Measurements from ENCODE around the gene ZBTB34. TPM values are rescaled to one million over a fixed set of nuclear protein-coding genes. Genes with fewer than 3 reads are reported as not detected.

The ZBTB34 gene
- total and polyA plus RNA-seq, 4 donors, result 2.1 to 12.4 (median 6.4) TPM

- ATAC-seq (ENCODE audit: low FRiP score) (no peak), DNase-seq (no peak)
- intact Hi-C loops (cut with DNase I), result no loop called here
- WGBS, 2 donors, result 46 to 62% methylated on average over 2 to 3 of the region's 3 CpGs
- H3K9me3 ChIP-seq (ENCODE audit: control insufficient read depth, low read length), result no peaks in the 10 kb centered on the region
- H3K4me1 ChIP-seq (ENCODE audit: control insufficient read depth in 1 of 2, insufficient read depth in 2 of 2, low read length in 2 of 2), result no peaks in the 10 kb centered on the region
- H3K4me3 ChIP-seq (ENCODE audit: low read length in 2 of 2), result no peak overlapping the region
- H3K27me3 ChIP-seq (ENCODE audit: control insufficient read depth in 1 of 2, insufficient read depth in 2 of 2, low read length in 1 of 2), result no peaks in the 10 kb centered on the region
- no peak overlapping the region for H3K27ac ChIP-seq (ENCODE audit: low read depth in 1 of 2, low read length in 2 of 2)
- no peaks in the 10 kb centered on the region for H3K36me3 ChIP-seq (ENCODE audit: control insufficient read depth in 1 of 2, insufficient read depth in 2 of 2, low read length in 1 of 2)
Measured at GRCh38 chr9:126852086-126852688, 8.3 kb upstream of the ZBTB34 start.

DNA sequence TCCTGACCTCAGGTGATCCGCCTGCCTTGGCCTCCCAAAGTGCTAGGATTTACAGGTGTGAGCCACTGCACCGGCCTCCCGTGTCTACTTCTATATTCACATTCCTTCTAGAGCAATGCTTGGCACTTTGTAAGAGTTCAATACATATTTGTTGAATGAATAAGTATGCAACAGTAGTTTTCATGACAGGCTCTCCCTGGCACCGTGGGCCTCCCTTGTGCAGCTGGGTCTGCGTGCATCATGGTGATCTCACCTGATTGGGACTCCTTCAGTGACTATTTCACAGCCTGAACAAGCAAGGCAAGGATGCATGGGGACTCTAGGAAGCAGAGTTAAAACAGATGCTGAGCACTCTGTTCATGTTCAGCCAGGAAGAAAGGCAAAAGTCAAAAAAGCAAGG, 6.8 kb upstream of the ZBTB34 start:
- H3K4me1 ChIP-seq (ENCODE audit: control insufficient read depth in 1 of 2, insufficient read depth in 2 of 2, low read length in 2 of 2), result no peaks in the 10 kb centered on the region
- intact Hi-C loops (cut with DNase I), result no loop called here
- H3K27me3 ChIP-seq (ENCODE audit: control insufficient read depth in 1 of 2, insufficient read depth in 2 of 2, low read length in 1 of 2), result no peaks in the 10 kb centered on the region
- H3K4me3 ChIP-seq (ENCODE audit: low read length in 2 of 2), result no peak overlapping the region
- no peak for ATAC-seq (ENCODE audit: low FRiP score)
- H3K36me3 ChIP-seq (ENCODE audit: control insufficient read depth in 1 of 2, insufficient read depth in 2 of 2, low read length in 1 of 2), result no peaks in the 10 kb centered on the region
- WGBS, 2 donors, result 59 to 74% methylated on average over 5 of the region's 5 CpGs
- no peak for DNase-seq
- H3K9me3 ChIP-seq (ENCODE audit: control insufficient read depth, low read length), result no peaks in the 10 kb centered on the region
- no peak overlapping the region for H3K27ac ChIP-seq (ENCODE audit: low read depth in 1 of 2, low read length in 2 of 2)

GRCh38 chr9:126854734-126855133, 5.7 kb upstream of the ZBTB34 start:
- WGBS, 2 donors, result 44 to 47% methylated on average over 7 of the region's 7 CpGs
- ATAC-seq (ENCODE audit: low FRiP score), result no peak
- intact Hi-C loops (cut with DNase I), result no loop called here

DNA sequence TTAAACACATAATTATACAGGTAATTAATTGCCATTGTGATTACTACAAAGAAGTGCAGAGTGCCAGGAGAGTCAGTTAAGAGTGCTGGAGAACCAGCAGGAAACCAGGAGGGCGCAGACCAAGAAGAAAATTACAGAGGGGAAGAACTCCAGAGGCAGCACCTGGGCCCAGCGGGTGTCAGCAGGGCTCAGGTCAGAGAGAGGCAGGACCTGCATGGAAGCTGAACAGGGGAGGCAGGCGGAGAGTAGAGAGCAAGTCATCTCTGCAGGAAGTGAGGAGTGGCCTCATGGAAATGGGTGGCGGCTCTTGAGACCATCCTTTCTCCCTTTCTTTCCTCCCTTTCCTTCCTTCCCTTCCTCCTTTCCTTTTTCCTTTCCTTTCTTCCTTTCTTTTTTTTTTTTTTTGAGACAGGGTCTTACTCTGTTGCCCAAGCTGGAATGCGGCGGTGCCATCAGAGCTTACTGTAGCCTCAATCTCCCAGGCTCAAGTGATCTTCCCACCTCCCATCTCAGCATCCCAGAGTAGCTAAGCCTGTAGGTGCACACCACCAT, 4.0 kb upstream of the ZBTB34 start:
- no peak for DNase-seq
- WGBS, 2 donors, result 84 to 93% methylated on average over 6 of the region's 6 CpGs
- intact Hi-C loops (cut with DNase I), result no loop called here
- Histone ChIP-seq H3K36me3 (ENCODE audit: control insufficient read depth in 1 of 2, insufficient read depth in 2 of 2, low read length in 1 of 2) (no peaks in the 10 kb centered on the region), H3K27ac (ENCODE audit: low read depth in 1 of 2, low read length in 2 of 2) (no peak overlapping the region), H3K4me1 (ENCODE audit: control insufficient read depth in 1 of 2, insufficient read depth in 2 of 2, low read length in 2 of 2) (no peaks in the 10 kb centered on the region), H3K4me3 (ENCODE audit: low read length in 2 of 2) (no peak overlapping the region), H3K27me3 (ENCODE audit: control insufficient read depth in 1 of 2, insufficient read depth in 2 of 2, low read length in 1 of 2) (no peaks in the 10 kb centered on the region), H3K9me3 (ENCODE audit: control insufficient read depth, low read length) (no peaks in the 10 kb centered on the region)
- no peak for ATAC-seq (ENCODE audit: low FRiP score)

More at GRCh38 chr9:126854734-126855133, 5.7 kb upstream of the ZBTB34 start:
- Histone ChIP-seq H3K27ac (ENCODE audit: low read depth in 1 of 2, low read length in 2 of 2) (no peak overlapping the region), H3K27me3 (ENCODE audit: control insufficient read depth in 1 of 2, insufficient read depth in 2 of 2, low read length in 1 of 2) (no peaks in the 10 kb centered on the region), H3K4me3 (ENCODE audit: low read length in 2 of 2) (no peak overlapping the region), H3K36me3 (ENCODE audit: control insufficient read depth in 1 of 2, insufficient read depth in 2 of 2, low read length in 1 of 2) (no peaks in the 10 kb centered on the region), H3K4me1 (ENCODE audit: control insufficient read depth in 1 of 2, insufficient read depth in 2 of 2, low read length in 2 of 2) (no peaks in the 10 kb centered on the region), H3K9me3 (ENCODE audit: control insufficient read depth, low read length) (no peaks in the 10 kb centered on the region)
- DNase-seq, result no peak

DNA sequence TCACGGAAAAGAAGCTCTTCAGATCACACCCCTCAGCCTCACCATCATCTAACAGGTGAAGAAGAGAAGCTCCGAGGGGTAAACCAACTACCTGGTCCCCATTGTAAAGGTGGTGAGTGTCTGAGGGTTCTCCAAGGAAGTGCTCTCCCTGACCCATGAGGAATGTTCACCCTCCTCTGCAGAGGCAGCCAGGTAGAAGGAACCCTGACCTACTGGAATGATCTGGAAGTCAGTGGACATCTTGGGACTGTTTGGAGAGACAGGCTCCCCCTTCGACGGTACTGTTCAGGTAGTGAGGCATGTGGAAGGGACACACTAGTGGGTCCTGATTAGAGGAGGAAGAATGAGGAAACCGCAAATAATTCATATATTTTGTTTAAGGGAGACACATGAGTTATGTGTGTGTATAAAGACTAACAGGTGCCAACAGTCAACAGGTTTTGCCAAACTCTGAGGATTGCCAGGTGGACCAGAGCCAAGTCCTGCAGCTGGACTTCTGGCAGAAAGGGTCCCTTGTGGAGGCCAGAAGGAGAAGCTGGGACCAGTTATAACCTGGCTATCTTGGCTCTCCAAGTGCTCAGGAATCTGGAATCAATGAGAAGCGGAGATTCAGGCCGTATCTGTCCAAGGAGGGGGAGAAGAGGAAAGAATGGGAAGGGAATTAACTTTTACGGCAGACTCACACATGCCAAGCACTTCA, 3.0 kb upstream of the ZBTB34 start:
- no peaks in the 10 kb centered on the region for H3K9me3 ChIP-seq (ENCODE audit: control insufficient read depth, low read length)
- no peak overlapping the region for H3K27ac ChIP-seq (ENCODE audit: low read depth in 1 of 2, low read length in 2 of 2)
- no peak overlapping the region for H3K4me3 ChIP-seq (ENCODE audit: low read length in 2 of 2)
- no peaks in the 10 kb centered on the region for H3K36me3 ChIP-seq (ENCODE audit: control insufficient read depth in 1 of 2, insufficient read depth in 2 of 2, low read length in 1 of 2)
- WGBS, 2 donors, result 31% methylated on average over 8 of the region's 8 CpGs
- intact Hi-C loops (cut with DNase I), result no loop called here
- peaks cover 2 to 8% of the 10 kb centered on the region in 2 donors for H3K4me1 ChIP-seq (ENCODE audit: control insufficient read depth in 1 of 2, insufficient read depth in 2 of 2, low read length in 2 of 2)
- DNase-seq, result no peak
- H3K27me3 ChIP-seq (ENCODE audit: control insufficient read depth in 1 of 2, insufficient read depth in 2 of 2, low read length in 1 of 2), result no peaks in the 10 kb centered on the region
- no peak for ATAC-seq (ENCODE audit: low FRiP score)

GRCh38 chr9:126859111-126859510, 1.3 kb upstream of the ZBTB34 start:
- Histone ChIP-seq H3K9me3 (ENCODE audit: control insufficient read depth, low read length) (no peaks in the 10 kb centered on the region), H3K27ac (ENCODE audit: low read depth in 1 of 2, low read length in 2 of 2) (no peak overlapping the region), H3K36me3 (ENCODE audit: control insufficient read depth in 1 of 2, insufficient read depth in 2 of 2, low read length in 1 of 2) (no peaks in the 10 kb centered on the region), H3K4me1 (ENCODE audit: control insufficient read depth in 1 of 2, insufficient read depth in 2 of 2, low read length in 2 of 2) (peaks cover 2 to 11% of the 10 kb centered on the region in 2 donors), H3K4me3 (ENCODE audit: low read length in 2 of 2) (no peak overlapping the region), H3K27me3 (ENCODE audit: control insufficient read depth in 1 of 2, insufficient read depth in 2 of 2, low read length in 1 of 2) (no peaks in the 10 kb centered on the region)
- WGBS, 2 donors, result 81 to 90% methylated on average over 2 of the region's 2 CpGs
- intact Hi-C loops (cut with DNase I), result no loop called here
- DNase-seq (no peak), ATAC-seq (ENCODE audit: low FRiP score) (no peak)

- intact Hi-C loops (cut with DNase I), result no loop called here
- Histone ChIP-seq H3K27me3 (ENCODE audit: control insufficient read depth in 1 of 2, insufficient read depth in 2 of 2, low read length in 1 of 2) (no peaks in the 10 kb centered on the region), H3K27ac (ENCODE audit: low read depth in 1 of 2, low read length in 2 of 2) (peak overlapping the region in 1 of 2 donors; percentile 7), H3K4me3 (ENCODE audit: low read length in 2 of 2) (peak overlapping the region; percentile 71 to 95), H3K4me1 (ENCODE audit: control insufficient read depth in 1 of 2, insufficient read depth in 2 of 2, low read length in 2 of 2) (peaks cover 2 to 11% of the 10 kb centered on the region in 2 donors), H3K9me3 (ENCODE audit: control insufficient read depth, low read length) (no peaks in the 10 kb centered on the region), H3K36me3 (ENCODE audit: control insufficient read depth in 1 of 2, insufficient read depth in 2 of 2, low read length in 1 of 2) (no peaks in the 10 kb centered on the region)
- ATAC-seq (ENCODE audit: low FRiP score) (peak; percentile 47), DNase-seq (peak; percentile 68 to 84)
- 0 to 2% methylated on average over 35 to 71 of the region's 71 CpGs for WGBS, 2 donors
Measured at GRCh38 chr9:126860757-126861466, 473 bp downstream of the ZBTB34 start.

DNA sequence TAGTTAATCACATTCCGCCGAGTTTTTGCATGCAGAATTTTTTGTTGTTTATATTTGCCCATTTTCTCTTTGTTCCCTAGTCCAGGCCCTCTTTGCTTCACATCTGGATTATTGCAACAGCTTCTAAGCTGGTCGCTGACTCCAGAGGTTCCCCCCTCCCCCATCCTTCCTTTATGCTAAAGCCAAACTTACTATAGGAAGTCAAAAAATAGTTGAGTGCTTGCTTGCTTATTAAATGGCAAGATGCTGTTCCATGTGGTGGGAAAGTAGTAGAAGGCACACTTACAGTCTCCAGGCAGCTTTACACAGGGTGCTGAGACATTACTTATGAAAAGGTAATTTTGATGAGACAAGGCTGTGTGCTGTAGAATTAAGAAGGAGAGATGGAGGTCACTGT, 1.3 kb downstream of the ZBTB34 start:
- no peaks in the 10 kb centered on the region for H3K36me3 ChIP-seq (ENCODE audit: control insufficient read depth in 1 of 2, insufficient read depth in 2 of 2, low read length in 1 of 2)
- H3K4me1 ChIP-seq (ENCODE audit: control insufficient read depth in 1 of 2, insufficient read depth in 2 of 2, low read length in 2 of 2), result peaks cover 2 to 11% of the 10 kb centered on the region in 2 donors
- intact Hi-C loops (cut with DNase I), result no loop called here
- ATAC-seq (ENCODE audit: low FRiP score) (no peak), DNase-seq (no peak)
- peak overlapping the region in 1 of 2 donors; percentile 71 for H3K4me3 ChIP-seq (ENCODE audit: low read length in 2 of 2)
- no peak overlapping the region for H3K27ac ChIP-seq (ENCODE audit: low read depth in 1 of 2, low read length in 2 of 2)
- no peaks in the 10 kb centered on the region for H3K9me3 ChIP-seq (ENCODE audit: control insufficient read depth, low read length)
- H3K27me3 ChIP-seq (ENCODE audit: control insufficient read depth in 1 of 2, insufficient read depth in 2 of 2, low read length in 1 of 2), result no peaks in the 10 kb centered on the region
- WGBS, 2 donors, result 8 to 9% methylated on average over 3 of the region's 3 CpGs

Data from aorta (tissue), 5 donors.